Thymus (tissue), 14 donors: ENCODE results near the gene ACADSB. TPM values are rescaled to one million over a fixed set of nuclear protein-coding genes. Genes with fewer than 3 reads are reported as not detected.

ENCODE experiments used
- DNase-seq, 9 donors: peaks; one replicate each; pipeline ENCODE4 v3.0.0-alpha.2; 2013; ENCODE audit warnings: low spot score in 9 of 9, low read depth in 6 of 9, missing footprints in 1 of 9
- H3K27ac ChIP-seq, 2 donors: one replicate each; pipeline ENCODE4 v1.5.1; 2013; ENCODE audit warnings: control low read depth in 1 of 2, low read depth in 1 of 2, low read length in 1 of 2, mild to moderate bottlenecking in 1 of 2, moderate library complexity in 1 of 2
- H3K27me3 ChIP-seq, 2 donors: one replicate each; pipeline ENCODE4 v1.5.1; 2013; ENCODE audit warnings: low read length in 1 of 2; ENCODE audit not compliant: control insufficient read depth in 2 of 2, insufficient read depth in 1 of 2
- H3K36me3 ChIP-seq, 2 donors: one replicate each; pipeline ENCODE4 v1.5.1; 2013; ENCODE audit warnings: low read length in 1 of 2, mild to moderate bottlenecking in 1 of 2, moderate library complexity in 1 of 2; ENCODE audit not compliant: control insufficient read depth in 2 of 2, insufficient read depth in 2 of 2
- H3K4me1 ChIP-seq, 2 donors: one replicate each; pipeline ENCODE4 v1.5.1; 2013; ENCODE audit warnings: low read length in 2 of 2; ENCODE audit not compliant: control insufficient read depth in 2 of 2, insufficient read depth in 2 of 2
- H3K4me3 ChIP-seq, 2 donors: one replicate each; pipeline ENCODE4 v1.5.1; 2013; ENCODE audit warnings: low read length in 2 of 2, control low read depth in 1 of 2, mild to moderate bottlenecking in 1 of 2
- H3K9me3 ChIP-seq, 2 donors: one replicate each; pipeline ENCODE4 v1.5.1; 2013; ENCODE audit warnings: low read length in 1 of 2, mild to moderate bottlenecking in 1 of 2; ENCODE audit not compliant: control insufficient read depth in 2 of 2, insufficient read depth in 1 of 2
- WGBS: extraction: QIAGEN DNeasy Blood & Tissue Kit; methylation state at CpG from one replicate; pipeline ENCODE4 v1.1.7; 2013; 5-methylcytosine and 5-hydroxymethylcytosine counted together
- long read RNA-seq, 10 donors: transcript quantifications; one replicate each; lab custom pipeline, GENCODE V29; 2026
- polyA plus RNA-seq: library from polyadenylated mRNA; stranded (reverse); fragments of 200-250 nt; gene quantifications from one replicate; pipeline ENCODE4 v1.2.3, GENCODE V29; 2013
- total RNA-seq: library from RNA; stranded (reverse); fragments of 120-200 nt; gene quantifications from one replicate; pipeline ENCODE4 v1.2.4, GENCODE V29; 2013
- donor health status: healthy.

The ACADSB gene
- total RNA-seq (5.9 TPM), polyA plus RNA-seq (11.0 TPM)
- long read RNA-seq, donor 1, full-length matches to known transcripts = 1 of 1 reads
- long read RNA-seq, donor 1, partial matches to known transcripts = 0 of 1 reads
- long read RNA-seq, donor 1, other reads (novel, unspliced or antisense) = 0 of 1 reads
- long read RNA-seq, donor 2 = 0 reads
- long read RNA-seq, donor 3, full-length matches to known transcripts = 2 of 2 reads
- long read RNA-seq, donor 3, partial matches to known transcripts = 0 of 2 reads
- long read RNA-seq, donor 3, other reads (novel, unspliced or antisense) = 0 of 2 reads
- long read RNA-seq, donor 4, full-length matches to known transcripts = 3 of 3 reads
- long read RNA-seq, donor 4, partial matches to known transcripts = 0 of 3 reads
- long read RNA-seq, donor 4, other reads (novel, unspliced or antisense) = 0 of 3 reads
- long read RNA-seq, donor 5, full-length matches to known transcripts = 5 of 5 reads
- long read RNA-seq, donor 5, partial matches to known transcripts = 0 of 5 reads
- long read RNA-seq, donor 5, other reads (novel, unspliced or antisense) = 0 of 5 reads
- long read RNA-seq, donor 6, full-length matches to known transcripts = 1 of 1 reads
- long read RNA-seq, donor 6, partial matches to known transcripts = 0 of 1 reads
- long read RNA-seq, donor 6, other reads (novel, unspliced or antisense) = 0 of 1 reads
- long read RNA-seq, donor 7, full-length matches to known transcripts = 2 of 2 reads
- long read RNA-seq, donor 7, partial matches to known transcripts = 0 of 2 reads
- long read RNA-seq, donor 7, other reads (novel, unspliced or antisense) = 0 of 2 reads
- long read RNA-seq, donor 8 = 0 reads
- long read RNA-seq, donor 9, full-length matches to known transcripts = 2 of 2 reads
- long read RNA-seq, donor 9, partial matches to known transcripts = 0 of 2 reads
- long read RNA-seq, donor 9, other reads (novel, unspliced or antisense) = 0 of 2 reads
- long read RNA-seq, donor 10 = 0 reads

GRCh38 chr10:123008355-123009104 lies at the start of gene ACADSB, which contains the start of gene IKZF5:
ACADSB (plus strand) TSS chr10:123009006; CDS start chr10:123009030, 24 bp downstream.
IKZF5 (minus strand) TSS chr10:123008795; CDS start chr10:122998625, 10,170 bp downstream.
- peaks cover 0 to 4% of the 10 kb centered on the region in 2 donors for H3K9me3 ChIP-seq
- no peaks in the 10 kb centered on the region for H3K27me3 ChIP-seq
- peak within 1 kb of the TSS; percentile 95 to 99 for H3K4me3 ChIP-seq
- H3K27ac ChIP-seq = peak within 1 kb of the TSS; percentile 95 to 99
- peaks cover 9 to 10% of the 10 kb centered on the region in 2 donors for H3K4me1 ChIP-seq
- DNase-seq = peak; percentile 87 to 99 (median 95)
- H3K36me3 ChIP-seq = no peaks in the 10 kb centered on the region
- WGBS = under 1% methylated on average over 68 of the region's 68 CpGs

DNA sequence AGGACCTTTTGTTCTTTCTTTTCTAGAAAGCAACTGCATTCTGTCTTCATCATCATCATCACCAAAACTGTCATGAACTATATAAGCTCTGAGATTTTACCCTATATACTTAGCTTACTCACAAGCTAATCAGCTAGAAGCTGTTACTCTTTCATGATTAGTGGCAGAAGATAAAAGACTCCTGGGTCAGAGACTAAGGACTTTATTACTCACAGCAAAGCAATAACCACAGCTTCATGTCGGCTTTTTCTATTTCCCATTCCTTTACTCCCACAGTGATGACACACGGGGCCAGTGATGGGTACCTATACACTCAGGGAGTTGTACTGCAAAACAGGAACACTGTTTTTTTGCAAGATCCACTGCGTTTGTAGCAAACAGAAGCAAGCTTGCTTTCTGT lies 46.4 kb upstream of the ACADSB start:
- Histone ChIP-seq H3K27me3 (peaks cover 0 to 4% of the 10 kb centered on the region in 2 donors), H3K4me1 (no peaks in the 10 kb centered on the region), H3K9me3 (peaks cover 0 to 11% of the 10 kb centered on the region in 2 donors), H3K4me3 (no peak overlapping the region), H3K36me3 (no peaks in the 10 kb centered on the region), H3K27ac (no peak overlapping the region)
- 65% methylated on average over 3 of the region's 3 CpGs for WGBS
- no peak for DNase-seq

DNA sequence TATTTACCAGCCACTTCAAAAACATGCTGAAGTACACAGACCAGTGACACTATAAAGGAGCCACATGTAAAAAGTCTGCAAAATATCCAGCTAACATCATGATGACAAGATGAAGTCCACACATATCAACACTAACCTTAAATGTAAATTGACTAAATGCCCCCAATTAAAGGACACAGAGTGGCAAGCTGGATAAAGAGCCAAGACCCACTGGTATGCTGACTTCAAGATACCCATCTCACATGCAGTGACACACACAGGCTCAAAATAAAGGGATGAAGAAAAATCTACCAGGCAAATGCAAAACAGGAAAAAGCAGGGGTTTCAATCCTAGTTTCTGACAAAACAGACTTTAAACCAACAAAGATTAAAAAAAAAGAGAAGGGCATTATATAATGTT lies 41.9 kb upstream of the ACADSB start:
- Histone ChIP-seq H3K27ac (no peak overlapping the region), H3K9me3 (peaks cover 0 to 11% of the 10 kb centered on the region in 2 donors)

DNA sequence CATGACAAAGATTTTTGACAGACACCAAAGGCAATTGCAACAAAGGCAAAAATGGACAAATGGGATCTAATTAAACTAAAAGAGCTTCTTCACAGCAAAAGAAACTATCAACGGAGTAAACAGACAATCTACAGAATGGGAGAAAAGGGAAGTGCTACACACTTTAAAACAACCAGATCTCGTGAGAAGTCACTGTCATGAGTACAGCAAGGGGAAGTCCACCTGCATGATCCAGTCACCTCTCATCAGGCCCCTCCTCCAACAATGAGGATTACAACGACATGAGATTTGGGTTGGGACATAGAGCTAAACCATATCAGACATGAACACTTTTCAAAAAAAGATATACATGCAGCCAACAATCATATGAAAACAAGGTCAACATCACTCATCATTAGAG lies 40.1 kb upstream of the ACADSB start:
- WGBS = 73% methylated on average over 3 of the region's 3 CpGs
- Histone ChIP-seq H3K27ac (no peak overlapping the region), H3K4me1 (no peaks in the 10 kb centered on the region), H3K4me3 (no peak overlapping the region), H3K9me3 (peaks cover 0 to 11% of the 10 kb centered on the region in 2 donors), H3K36me3 (no peaks in the 10 kb centered on the region), H3K27me3 (no peaks in the 10 kb centered on the region)
- no peak for DNase-seq

More for the DNA sequence above, 41.9 kb upstream of the ACADSB start:
- no peak for DNase-seq
- Histone ChIP-seq H3K36me3 (no peaks in the 10 kb centered on the region), H3K27me3 (no peaks in the 10 kb centered on the region), H3K4me3 (no peak overlapping the region), H3K4me1 (no peaks in the 10 kb centered on the region)

- Histone ChIP-seq H3K27me3 (no peaks in the 10 kb centered on the region), H3K36me3 (no peaks in the 10 kb centered on the region), H3K27ac (no peak overlapping the region), H3K9me3 (no peaks in the 10 kb centered on the region), H3K4me1 (no peaks in the 10 kb centered on the region), H3K4me3 (no peak overlapping the region)
- DNase-seq = no peak
- 93% methylated on average over 5 of the region's 5 CpGs for WGBS
Measured at GRCh38 chr10:122974023-122974422, 34.8 kb upstream of the ACADSB start.

GRCh38 chr10:122974543-122975064 lies 34.2 kb upstream of the ACADSB start:
- no peak overlapping the region for H3K27ac ChIP-seq
- peaks cover 0 to 2% of the 10 kb centered on the region in 2 donors for H3K4me1 ChIP-seq
- 94% methylated on average over 3 of the region's 3 CpGs for WGBS
- no peaks in the 10 kb centered on the region for H3K27me3 ChIP-seq
- H3K9me3 ChIP-seq = no peaks in the 10 kb centered on the region
- H3K36me3 ChIP-seq = no peaks in the 10 kb centered on the region
- DNase-seq = no peak
- H3K4me3 ChIP-seq = no peak overlapping the region

DNA sequence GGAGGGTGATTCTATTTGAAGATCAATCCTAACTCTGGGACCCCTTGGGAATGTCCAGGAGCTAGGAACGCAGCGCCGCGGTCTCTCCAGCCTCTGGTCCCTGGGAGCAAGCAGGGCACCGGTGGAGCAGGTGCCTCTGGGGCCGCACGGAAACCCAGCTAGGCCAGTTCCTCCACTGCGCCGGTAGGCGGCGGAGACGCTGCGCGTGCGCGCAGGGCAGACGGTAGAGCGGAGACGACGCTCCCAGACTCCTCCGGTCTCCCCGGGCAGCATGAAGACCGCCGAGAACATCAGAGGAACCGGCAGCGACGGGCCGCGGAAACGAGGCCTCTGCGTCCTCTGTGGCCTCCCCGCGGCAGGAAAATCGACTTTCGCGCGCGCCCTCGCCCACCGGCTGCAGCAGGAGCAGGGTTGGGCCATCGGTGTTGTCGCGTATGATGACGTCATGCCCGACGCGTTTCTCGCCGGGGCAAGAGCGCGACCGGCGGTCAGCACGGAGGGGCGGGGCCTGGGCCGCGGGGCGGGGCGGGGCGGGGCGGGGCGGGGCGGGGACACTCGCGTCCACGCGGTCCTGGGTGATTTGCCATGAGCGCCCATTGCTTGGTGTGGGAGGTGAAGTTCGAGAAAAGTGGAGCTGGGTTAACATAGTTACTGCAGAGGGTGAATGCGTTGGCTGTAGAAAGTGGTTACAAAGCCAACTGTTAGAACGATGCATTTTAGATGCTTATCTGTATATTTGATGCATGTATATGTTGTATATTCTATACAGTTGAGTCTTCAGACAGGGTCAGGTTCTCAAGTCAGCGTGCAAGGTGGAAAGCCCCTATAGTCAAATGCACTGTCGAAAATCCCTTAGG lies 28.4 kb upstream of the ACADSB start, which contains the start of gene PSTK:
TSS of gene PSTK (plus strand) at position 193 of the 857 bp plus-strand sequence. CDS start at position 272, 79 bp downstream.
- H3K36me3 ChIP-seq = no peaks in the 10 kb centered on the region
- H3K27ac ChIP-seq = peak within 1 kb of the TSS; percentile 98 to 100
- H3K4me3 ChIP-seq = peak within 1 kb of the TSS; percentile 88 to 94
- H3K4me1 ChIP-seq = peaks cover 3 to 12% of the 10 kb centered on the region in 2 donors
- under 1% methylated on average over 73 of the region's 73 CpGs for WGBS
- H3K9me3 ChIP-seq = no peaks in the 10 kb centered on the region
- H3K27me3 ChIP-seq = no peaks in the 10 kb centered on the region
- peak; percentile 79 to 94 (median 87) for DNase-seq
